ENCODE data around the gene C16orf87. TPM values are rescaled to one million over a fixed set of nuclear protein-coding genes. Genes with fewer than 3 reads are reported as not detected.
"Not testable (repeated sequence)": the region's sequence is repeated elsewhere in the genome, so short reads cannot be mapped to it uniquely, and the experiment has no call there.

Gene C16orf87
- total RNA-seq (10 to 100 TPM in 8 of 9 donors, 1 to 10 TPM in 1; 8.9 to 15.8 (median 13.6) TPM), polyA plus RNA-seq (10 to 100 TPM in 1 of 2 donors, 1 to 10 TPM in 1; 5.1 to 13.9 TPM)
- long read RNA-seq, donor 1, full-length matches to known transcripts: 25 of 27 reads
- long read RNA-seq, donor 1, partial matches to known transcripts: 0 of 27 reads
- long read RNA-seq, donor 1, other reads (novel, unspliced or antisense): 2 of 27 reads
- long read RNA-seq, donor 2, full-length matches to known transcripts: 50 of 57 reads
- long read RNA-seq, donor 2, partial matches to known transcripts: 3 of 57 reads
- long read RNA-seq, donor 2, other reads (novel, unspliced or antisense): 4 of 57 reads
- long read RNA-seq, donor 3, full-length matches to known transcripts: 23 of 26 reads
- long read RNA-seq, donor 3, partial matches to known transcripts: 0 of 26 reads
- long read RNA-seq, donor 3, other reads (novel, unspliced or antisense): 3 of 26 reads

GRCh38 chr16:46830902-46831647, at the start of gene C16orf87:
TSS of gene C16orf87 (minus strand) at chr16:46831180. CDS start at chr16:46831149, 31 bp downstream.
- H3K36me3 ChIP-seq: no peaks in the 10 kb centered on the region
- H3K27ac ChIP-seq: peak within 1 kb of the TSS; percentile 62 to 93 (median 90)
- no peaks in the 10 kb centered on the region for H3K27me3 ChIP-seq
- H3K4me3 ChIP-seq: peak within 1 kb of the TSS; percentile 62 to 97 (median 90)
- intact Hi-C loops (cut with DNase I): loop anchor here in 1 of 10 donors (5.0 kb wide), 1 partner anchor 144 kb away; the partner anchor contains the start of genes ORC6 and VPS35
- no peaks in the 10 kb centered on the region for H3K9me3 ChIP-seq
- ATAC-seq: peak; percentile 96 to 99 (median 98)
- peak; percentile 92 to 96 (median 95) for DNase-seq
- peaks cover 0 to 24% (median 6%) of the 10 kb centered on the region in 12 donors for H3K4me1 ChIP-seq
- WGBS, 4 donors: 0% methylated on average over 14 to 94 of the region's 94 CpGs
- TF ChIP-seq POLR2A (IDR thresholded peaks at IDR 0.05) (peak in 1 of 2 donors; percentile 60), CTCF (IDR thresholded peaks at IDR 0.05) (peak in 2 of 12 donors; percentile 5 to 7)

GRCh38 chr16:46875243-46875642, 44.3 kb upstream of the C16orf87 start:
- no peak for DNase-seq
- 92 to 94% (median 93%) methylated on average over 8 of the region's 8 CpGs for WGBS, 4 donors
- Histone ChIP-seq H3K4me3 (no peak overlapping the region), H3K36me3 (no peaks in the 10 kb centered on the region), H3K27ac (no peak overlapping the region), H3K9me3 (no peaks in the 10 kb centered on the region), H3K27me3 (no peaks in the 10 kb centered on the region), H3K4me1 (peaks cover 0 to 5% (median 0%) of the 10 kb centered on the region in 12 donors)
- intact Hi-C loops (cut with DNase I): no loop called here
- TF ChIP-seq POLR2A (IDR thresholded peaks at IDR 0.05): no peak
- no peak for TF ChIP-seq CTCF (IDR thresholded peaks at IDR 0.05)
- ATAC-seq: no peak

- Histone ChIP-seq H3K4me3 (no peak overlapping the region), H3K27me3 (peaks cover 0 to 4% (median 0%) of the 10 kb centered on the region in 9 donors), H3K36me3 (no peaks in the 10 kb centered on the region), H3K4me1 (peaks cover 0 to 5% (median 0%) of the 10 kb centered on the region in 12 donors), H3K27ac (no peak overlapping the region), H3K9me3 (no peaks in the 10 kb centered on the region)
- DNase-seq: no peak
- intact Hi-C loops (cut with DNase I): no loop called here
- 94 to 96% (median 95%) methylated on average over 3 of the region's 3 CpGs for WGBS, 4 donors
- no peak for ATAC-seq
- no peak for TF ChIP-seq POLR2A (IDR thresholded peaks at IDR 0.05)
- TF ChIP-seq CTCF (IDR thresholded peaks at IDR 0.05): no peak
Measured at GRCh38 chr16:46873201-46873600, 42.2 kb upstream of the C16orf87 start.

GRCh38 chr16:46871597-46871996, 40.6 kb upstream of the C16orf87 start:
- H3K27ac ChIP-seq: no peak overlapping the region
- peaks cover 0 to 4% (median 0%) of the 10 kb centered on the region in 9 donors for H3K27me3 ChIP-seq
- H3K4me3 ChIP-seq: no peak overlapping the region
- no peak for DNase-seq
- no peak for ATAC-seq
- intact Hi-C loops (cut with DNase I): no loop called here
- no peaks in the 10 kb centered on the region for H3K9me3 ChIP-seq
- WGBS, 4 donors: 74 to 83% (median 79%) methylated on average over 8 of the region's 8 CpGs
- no peaks in the 10 kb centered on the region for H3K36me3 ChIP-seq
- TF ChIP-seq POLR2A (IDR thresholded peaks at IDR 0.05): no peak
- TF ChIP-seq CTCF (IDR thresholded peaks at IDR 0.05): no peak
- peaks cover 0 to 5% (median 0%) of the 10 kb centered on the region in 12 donors for H3K4me1 ChIP-seq

- intact Hi-C loops (cut with DNase I); H3K4me1 ChIP-seq; ATAC-seq; H3K9me3 ChIP-seq; H3K27ac ChIP-seq; H3K27me3 ChIP-seq; H3K4me3 ChIP-seq; DNase-seq; H3K36me3 ChIP-seq: not testable (repeated sequence)
- 72 to 83% (median 80%) methylated on average over 2 of the region's 2 CpGs for WGBS, 4 donors
Measured at GRCh38 chr16:46868891-46869290, 37.9 kb upstream of the C16orf87 start.

- DNase-seq; H3K4me3 ChIP-seq; intact Hi-C loops (cut with DNase I); ATAC-seq; H3K27ac ChIP-seq; H3K27me3 ChIP-seq; H3K9me3 ChIP-seq; H3K4me1 ChIP-seq; H3K36me3 ChIP-seq: not testable (repeated sequence)
- WGBS, 4 donors: 95 to 98% (median 96%) methylated on average over 2 of the region's 2 CpGs
Measured at GRCh38 chr16:46867486-46867885, 36.5 kb upstream of the C16orf87 start.

Measured in heart left ventricle (tissue), 16 donors.